Metanephros (tissue), 1 donor: Measurements from ENCODE around the gene SHD. TPM values are rescaled to one million over a fixed set of nuclear protein-coding genes. Genes with fewer than 3 reads are reported as not detected.

Source experiments
- total RNA-seq: library from RNA; depleted of rRNA; stranded (reverse); fragments of >200 nt; gene quantifications from one replicate; pipeline ENCODE4 v1.2.3, GENCODE V29; 2014

Gene SHD
- 5.6 TPM for total RNA-seq

GRCh38 chr19:4278419-4279266 is at the start of gene SHD:
TSS of gene SHD (plus strand) at chr19:4279266. CDS start at chr19:4280064, 798 bp downstream.

GRCh38 chr19:4246767-4247593 is 32.1 kb upstream of the SHD start, which contains the start of gene YJU2:
TSS of gene YJU2 (plus strand) at chr19:4247080. CDS start at chr19:4247147, 67 bp downstream.

GRCh38 chr19:4302243-4302640 is 23.2 kb downstream of the SHD start, which contains the start of gene TMIGD2:
TSS of gene TMIGD2 (minus strand) at chr19:4302389. CDS start at chr19:4302385, 4 bp downstream.

GRCh38 chr19:4304538-4305256 is 25.6 kb downstream of the SHD start, which contains the start of gene FSD1:
TSS of gene FSD1 (plus strand) at chr19:4304598. CDS start at chr19:4304747, 149 bp downstream.

GRCh38 chr19:4338441-4339355 is 59.6 kb downstream of the SHD start, which contains the start of gene STAP2:
TSS of gene STAP2 (minus strand) at chr19:4338827. CDS start at chr19:4338753, 74 bp downstream.

Other genes starting within 250 kb of the SHD start
- gene ZBTB7A, start 212.4 kb upstream of the SHD start, total RNA-seq = 23.2 TPM
- 99.1 TPM for gene MAP2K2, start 155.1 kb upstream of the SHD start, total RNA-seq
- 0.18 TPM for gene CREB3L3, start 125.6 kb upstream of the SHD start, total RNA-seq
- 14.0 TPM for gene SIRT6, start 96.7 kb upstream of the SHD start, total RNA-seq
- gene ANKRD24, start 96.6 kb upstream of the SHD start, total RNA-seq = 1.9 TPM
- gene EBI3, start 49.7 kb upstream of the SHD start, total RNA-seq = 0.82 TPM
- gene YJU2, start 32.2 kb upstream of the SHD start, total RNA-seq = 24.1 TPM
- gene TMIGD2, start 23.1 kb downstream of the SHD start, total RNA-seq = 0.70 TPM
- 2.9 TPM for gene FSD1, start 25.3 kb downstream of the SHD start, total RNA-seq
- gene STAP2, start 59.6 kb downstream of the SHD start, total RNA-seq = 22.6 TPM
- gene MPND, start 64.3 kb downstream of the SHD start, total RNA-seq = 14.0 TPM
- 34.4 TPM for gene SH3GL1, start 121.3 kb downstream of the SHD start, total RNA-seq
- gene CHAF1A, start 123.4 kb downstream of the SHD start, total RNA-seq = 15.5 TPM
- gene UBXN6, start 178.5 kb downstream of the SHD start, total RNA-seq = 146 TPM
- 50.0 TPM for gene HDGFL2, start 193.0 kb downstream of the SHD start, total RNA-seq
- gene PLIN4, start 239.2 kb downstream of the SHD start, total RNA-seq = 10.6 TPM